HT1080 (cell line): Measurements from ENCODE around the gene ZBTB7C. TPM values are rescaled to one million over a fixed set of nuclear protein-coding genes. Genes with fewer than 3 reads are reported as not detected.

ENCODE experiments used
- DNase-seq: peaks from one replicate; pipeline ENCODE4 v3.0.0-alpha.2; 2015; ENCODE audit warnings: low read depth
- total RNA-seq: library from RNA; depleted of rRNA; stranded (reverse); fragments of >200 nt; shearing (Covaris generic); gene quantifications from 2 replicates; pipeline ENCODE4 v1.2.3, GENCODE V29; 2014

Gene ZBTB7C
- total RNA-seq, 1 experiment from 2014 or later, result 0.05 TPM

DNA sequence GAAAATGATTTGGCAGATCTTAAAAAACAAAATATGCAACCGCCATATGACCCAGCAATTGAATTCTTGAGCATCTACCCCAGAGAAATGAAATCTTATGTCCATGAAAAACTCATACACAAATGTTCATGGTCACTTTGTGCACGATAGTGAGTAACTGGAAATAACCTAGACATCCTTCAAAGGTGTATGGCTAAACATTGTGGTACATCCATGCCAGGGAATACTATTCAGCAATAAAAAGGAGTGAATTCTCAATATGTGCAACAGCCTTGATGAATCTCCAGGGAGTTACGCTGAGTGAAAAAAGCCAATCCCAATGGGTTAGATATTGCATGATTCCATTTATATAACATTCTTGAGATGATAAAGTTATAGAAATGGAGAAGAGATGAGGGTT, 366.0 kb downstream of the ZBTB7C start:
- no peak for DNase-seq

DNA sequence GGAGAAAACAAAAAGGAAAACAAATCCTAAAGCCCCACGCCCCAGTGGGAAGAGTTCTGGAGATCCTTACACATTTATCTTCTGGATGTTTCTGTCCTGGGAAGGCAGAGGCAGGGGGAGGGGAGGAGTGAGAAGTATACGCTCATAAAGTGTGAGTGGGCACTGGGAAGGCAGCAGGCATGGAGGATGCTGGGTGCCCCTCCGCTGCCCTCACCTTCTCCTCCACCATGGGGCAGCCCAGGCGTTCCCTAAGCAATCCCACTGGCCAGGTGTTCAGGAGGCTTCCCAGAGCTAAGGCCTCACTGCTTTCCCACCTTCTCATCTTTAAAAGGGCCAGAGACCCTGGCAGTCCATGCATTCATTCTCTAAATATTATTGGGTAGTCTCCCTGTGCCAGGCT, 366.8 kb downstream of the ZBTB7C start:
- DNase-seq, result no peak

DNA sequence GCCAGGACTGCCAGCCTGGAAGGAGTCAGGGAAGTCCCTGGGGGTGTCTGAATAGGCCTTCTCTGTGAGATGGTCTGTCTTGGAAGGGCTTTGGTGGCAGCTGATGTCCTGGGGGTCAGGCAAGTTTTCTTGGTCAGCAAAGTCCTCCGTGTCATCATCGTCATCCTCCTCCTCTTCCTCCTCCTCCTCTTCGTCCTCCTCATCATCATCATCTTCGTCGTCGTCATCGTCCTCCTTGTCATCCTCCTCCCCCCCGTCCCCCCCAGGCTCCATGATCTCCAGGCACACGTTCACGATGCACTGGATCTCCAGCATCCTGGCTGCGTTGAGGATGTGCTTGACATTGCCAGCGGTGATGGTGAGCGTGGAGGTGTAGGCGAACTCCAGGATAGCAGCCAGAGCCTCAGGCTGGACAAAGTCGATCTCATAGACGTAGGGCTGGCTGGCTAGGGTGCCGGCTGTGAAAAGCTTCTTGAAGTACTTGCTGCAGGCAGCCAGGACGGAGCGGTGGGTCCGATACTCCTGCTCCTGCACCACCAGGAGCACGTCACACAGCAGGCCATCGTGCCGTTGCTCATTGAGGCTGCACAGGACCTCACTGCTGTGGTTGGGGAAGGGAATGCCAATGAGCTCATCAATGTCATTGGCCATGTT, 368.6 kb downstream of the ZBTB7C start:
- no peak for DNase-seq

DNA sequence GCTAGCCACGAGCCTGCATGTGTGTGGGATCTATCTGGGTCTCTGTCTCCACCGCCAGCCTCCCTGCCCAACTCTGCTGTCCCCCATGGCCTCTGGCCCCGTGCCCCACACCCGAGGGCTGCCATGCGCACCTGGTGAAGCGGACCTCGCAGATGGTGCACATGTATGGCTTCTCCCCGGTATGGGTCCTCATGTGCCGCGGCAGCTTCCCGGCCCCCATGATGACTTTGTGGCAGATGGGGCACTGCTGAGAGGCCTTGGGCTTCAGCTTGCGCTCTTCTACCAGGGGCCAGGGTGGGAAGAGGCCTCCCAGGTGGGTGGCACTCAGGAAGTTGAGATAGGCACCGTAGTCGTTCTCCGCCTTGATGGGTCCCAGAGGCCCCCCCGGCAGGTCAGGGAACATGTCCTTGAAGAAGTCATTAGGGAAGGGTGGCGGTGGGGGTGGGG, 369.4 kb downstream of the ZBTB7C start:
- DNase-seq, result no peak

DNA sequence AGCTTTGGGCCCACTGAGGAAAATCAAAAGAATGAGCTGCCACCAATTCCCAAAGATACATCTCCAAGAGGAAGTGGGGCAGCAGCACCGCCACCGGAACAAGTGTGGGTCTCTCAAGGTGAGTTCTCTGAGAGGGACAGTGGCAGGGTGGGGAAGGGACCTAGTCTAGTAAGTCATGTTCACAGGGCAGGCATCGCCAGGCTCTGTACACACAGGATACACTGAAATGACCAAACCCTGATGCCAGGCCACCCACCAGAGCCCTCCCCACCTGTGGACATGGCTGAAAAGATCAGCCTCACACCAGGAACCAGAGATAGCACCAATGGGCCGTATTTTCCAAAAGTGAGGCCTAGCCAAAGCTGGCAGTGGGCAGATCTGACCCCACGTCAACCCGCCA, 370.5 kb downstream of the ZBTB7C start:
- DNase-seq, result no peak

DNA sequence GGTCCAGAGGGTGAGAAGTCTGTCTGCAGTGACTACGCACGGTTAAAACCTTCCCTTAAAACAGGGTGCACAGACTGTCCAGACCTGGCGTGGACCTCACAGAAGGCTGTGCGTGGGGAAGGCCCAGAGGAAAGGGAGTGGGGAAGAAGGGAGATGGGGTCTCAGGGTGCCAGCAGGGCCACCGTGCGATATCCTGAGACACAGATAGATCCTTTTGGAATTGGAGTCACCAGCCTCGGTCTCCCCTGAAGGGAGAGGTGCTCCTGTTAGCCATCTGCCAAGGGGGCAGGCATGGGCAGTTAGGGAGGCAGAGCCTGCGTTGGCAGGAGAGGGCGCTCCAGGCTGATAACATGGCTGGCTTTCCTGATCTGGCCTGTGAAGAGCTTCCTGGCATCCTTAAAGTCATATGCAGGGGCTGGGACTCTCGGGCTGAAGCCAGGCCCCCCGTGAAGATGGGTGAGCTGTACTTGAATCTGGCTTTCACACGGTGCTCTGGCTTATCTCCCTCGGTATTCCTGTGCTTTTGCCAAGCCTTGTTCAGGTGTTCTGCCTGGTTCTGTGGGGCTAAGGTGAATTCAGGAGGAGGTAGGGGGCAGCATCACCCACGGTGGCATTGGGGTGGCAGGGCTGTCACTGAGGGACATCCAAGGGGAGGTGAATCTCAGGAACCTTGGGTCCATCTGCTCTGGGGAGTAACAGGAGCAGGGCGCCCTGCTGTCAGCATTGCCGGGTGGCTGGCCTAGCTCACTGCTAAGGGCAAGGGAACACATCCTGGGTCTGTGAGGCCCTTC, 371.5 kb downstream of the ZBTB7C start:
- DNase-seq, result no peak

DNA sequence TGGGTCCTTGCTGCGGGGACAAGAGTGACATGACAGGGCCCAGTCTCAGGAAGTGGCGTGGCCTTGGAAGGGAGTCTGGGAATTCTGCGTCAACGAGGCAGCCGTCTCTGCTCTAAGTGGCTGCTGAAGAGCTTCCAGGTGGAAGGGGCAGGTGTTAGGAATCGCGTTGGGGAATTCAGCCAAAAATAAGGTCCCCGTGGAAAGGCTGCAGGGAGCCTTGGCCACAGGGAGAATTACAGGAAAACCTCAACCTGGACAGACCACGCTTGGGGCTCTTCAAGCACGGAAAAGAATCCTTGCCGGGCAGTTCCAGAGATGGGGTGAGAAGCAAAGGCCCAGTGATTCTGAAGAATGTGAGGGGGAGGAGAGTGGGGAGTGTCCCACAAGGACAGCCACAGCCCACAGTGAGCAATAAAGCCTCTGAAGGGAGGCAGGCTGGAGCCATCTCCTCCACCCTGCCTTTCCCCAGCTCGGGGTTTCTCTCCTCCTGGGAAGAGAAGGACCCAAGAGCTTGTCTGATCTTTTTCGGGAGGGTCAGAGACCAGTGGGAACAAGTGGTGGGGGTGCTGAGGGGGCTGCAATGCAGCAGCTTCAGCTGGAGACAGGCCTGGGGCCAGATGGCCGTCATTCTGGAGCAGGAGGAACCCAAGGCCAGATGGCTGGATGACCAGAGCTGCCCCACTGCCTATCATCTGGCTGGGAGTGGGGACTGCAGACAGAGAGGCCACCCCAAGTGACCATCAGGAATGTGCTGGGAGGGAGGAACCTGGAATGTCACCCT, 372.4 kb downstream of the ZBTB7C start:
- no peak for DNase-seq

DNA sequence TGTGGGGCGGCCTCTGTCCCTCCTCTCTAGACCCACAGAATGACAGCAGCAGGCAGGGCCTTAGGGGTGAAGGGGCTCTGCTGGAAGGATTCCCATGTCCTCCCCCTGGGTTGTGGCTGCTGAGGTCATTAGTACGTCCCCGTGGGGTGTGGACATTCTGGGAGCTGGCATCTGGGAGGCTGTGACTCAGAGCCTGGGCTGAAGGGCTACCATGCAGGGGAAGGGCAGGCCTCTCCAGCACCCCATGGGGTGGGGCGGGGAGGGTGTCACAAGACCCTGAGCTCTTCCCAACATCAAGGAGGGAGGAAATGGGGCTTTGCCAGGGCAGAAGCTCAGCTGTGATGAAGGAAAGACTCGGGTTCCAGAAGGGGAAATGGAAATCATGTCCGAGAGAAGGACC, 373.0 kb downstream of the ZBTB7C start:
- peak; percentile 32 for DNase-seq

DNA sequence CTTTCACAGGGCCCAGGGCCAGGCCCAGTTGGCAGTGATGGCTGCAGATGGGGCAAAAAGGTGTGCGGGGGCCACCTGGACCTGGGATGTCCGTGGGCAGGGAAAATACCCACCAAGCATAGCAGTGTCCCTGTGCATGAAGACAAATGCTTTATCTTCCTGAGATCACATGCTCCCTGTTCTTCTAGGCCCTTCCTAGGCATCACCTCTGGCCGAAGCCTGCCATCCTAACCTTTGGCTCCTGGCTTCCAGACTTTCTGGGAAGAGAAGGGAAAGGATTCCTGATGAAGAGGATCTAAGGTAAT, 373.7 kb downstream of the ZBTB7C start:
- DNase-seq, result no peak

DNA sequence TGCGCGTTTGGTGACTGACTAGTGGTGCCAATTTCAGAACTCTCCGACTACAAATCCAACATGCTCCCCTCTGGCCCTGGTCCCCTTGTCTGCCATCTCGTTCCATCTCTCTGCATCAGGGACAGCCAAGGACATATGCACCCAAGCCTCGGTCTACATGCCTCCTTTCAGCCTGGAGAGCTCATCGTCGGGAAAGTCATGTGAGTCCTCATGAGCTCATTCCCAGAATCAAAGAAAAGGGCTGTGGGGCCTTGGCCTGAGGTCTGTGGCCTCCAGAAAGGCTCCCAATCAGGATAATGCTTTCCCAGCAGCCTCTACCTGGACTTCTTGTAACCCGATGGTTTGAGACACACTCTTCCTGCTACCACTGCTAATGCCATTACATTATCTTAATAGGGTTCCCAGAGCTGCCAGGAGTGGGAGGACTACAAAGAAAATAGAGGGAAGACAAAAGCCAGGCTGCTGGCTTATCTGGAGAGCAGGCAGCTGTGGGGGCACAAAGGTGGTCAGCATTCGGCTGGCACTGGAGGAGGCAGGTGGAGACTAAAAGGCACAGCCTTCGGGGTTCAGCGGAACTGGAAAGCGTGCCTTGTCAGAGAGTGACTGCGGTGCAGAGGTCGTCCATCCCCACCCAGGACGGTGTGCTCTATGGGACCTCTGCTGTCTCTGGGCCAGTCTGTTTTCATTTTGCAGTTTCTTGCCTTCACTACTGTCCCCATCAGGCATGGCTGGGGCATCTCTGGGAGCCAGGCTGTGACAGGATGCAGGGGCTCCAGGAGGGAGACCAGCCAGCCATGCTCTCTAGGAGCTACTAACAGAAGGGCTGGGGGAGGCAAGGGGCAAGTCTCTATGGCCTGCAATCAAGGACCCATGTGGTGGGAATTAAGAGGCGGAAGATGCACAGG, 374.3 kb downstream of the ZBTB7C start:
- no peak for DNase-seq

DNA sequence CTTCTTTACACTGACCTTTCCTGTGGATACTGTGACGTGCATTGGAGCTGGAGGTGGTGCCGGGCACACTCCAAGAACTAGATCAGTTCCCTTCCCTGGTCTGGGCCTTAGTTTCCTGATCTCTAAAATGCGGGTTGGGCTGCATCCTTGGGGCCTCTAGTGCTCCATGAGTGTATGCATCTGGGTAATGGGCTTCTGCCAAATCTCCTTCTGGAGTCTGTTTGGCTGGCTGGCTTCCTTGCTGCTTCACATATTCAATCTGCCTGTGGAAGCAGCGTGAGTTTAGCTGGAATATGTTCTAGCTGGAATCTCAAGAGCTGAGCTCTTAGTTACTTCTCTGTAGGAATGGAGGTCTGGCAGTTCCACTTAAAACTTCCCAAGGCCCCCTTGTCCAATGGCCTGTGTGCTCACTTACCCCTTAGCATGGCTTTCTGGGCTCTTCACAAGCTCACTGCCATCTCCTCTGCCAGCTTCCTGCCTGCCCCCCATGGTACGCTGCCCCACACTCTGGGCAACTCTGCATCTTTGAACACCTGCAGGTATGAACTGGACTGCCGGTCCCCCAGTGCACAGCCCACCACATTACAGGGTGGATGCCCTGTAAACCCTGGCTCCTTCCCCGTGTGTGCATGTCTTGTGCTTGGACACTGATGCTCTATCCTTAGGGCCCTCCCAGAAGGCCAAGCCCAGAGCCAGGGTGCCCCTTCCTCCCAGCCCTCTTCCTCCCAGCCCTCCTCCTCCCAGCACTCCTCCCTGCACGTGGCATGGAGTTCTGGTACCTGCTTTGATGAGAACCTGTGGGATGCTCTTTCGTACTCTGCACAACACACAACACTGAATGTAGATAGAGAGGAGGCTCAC, 375.2 kb downstream of the ZBTB7C start:
- no peak for DNase-seq

DNA sequence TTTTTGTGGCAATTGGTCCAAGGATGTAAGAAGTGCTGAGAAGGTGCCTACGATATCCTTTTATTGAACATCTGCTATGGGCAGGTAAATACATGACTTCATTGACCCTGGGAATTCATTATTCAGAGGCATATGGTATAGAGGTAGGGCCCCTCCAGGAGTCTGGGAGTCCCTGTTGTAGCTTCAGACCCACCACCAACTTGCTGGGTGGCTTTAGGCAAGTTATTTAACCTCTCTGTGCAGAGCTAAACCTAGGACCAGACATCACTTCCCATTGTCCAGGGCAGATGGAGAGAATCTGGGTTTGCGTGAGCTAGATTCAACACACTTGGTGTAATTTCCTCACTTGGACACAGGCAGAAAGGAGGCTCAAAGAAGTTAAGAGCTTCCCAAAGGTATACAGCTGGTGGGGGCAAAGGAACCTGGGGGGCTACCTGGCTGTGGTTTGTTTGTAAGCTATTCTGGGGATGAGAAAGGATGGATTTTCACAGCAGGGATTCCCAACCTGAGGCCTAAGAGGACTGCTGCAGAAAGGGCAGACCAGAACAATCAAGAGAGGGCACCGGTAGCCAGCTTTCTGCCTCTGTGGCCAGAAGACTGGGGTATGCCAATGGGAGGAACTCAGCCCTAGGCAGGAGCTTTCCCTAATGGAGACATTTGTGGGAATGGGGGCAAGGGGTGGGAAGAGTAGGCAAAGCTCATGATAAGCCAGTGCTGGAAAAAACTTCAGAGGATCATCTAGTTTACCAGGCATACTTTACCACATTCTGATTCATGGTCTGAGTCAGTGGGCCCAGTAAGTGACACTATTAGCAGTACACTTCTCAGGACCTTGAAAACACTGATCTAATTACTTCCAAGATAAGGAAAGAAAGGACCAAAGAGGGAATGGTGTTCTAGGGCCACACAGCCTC, 376.1 kb downstream of the ZBTB7C start:
- DNase-seq, result peak; percentile 70

DNA sequence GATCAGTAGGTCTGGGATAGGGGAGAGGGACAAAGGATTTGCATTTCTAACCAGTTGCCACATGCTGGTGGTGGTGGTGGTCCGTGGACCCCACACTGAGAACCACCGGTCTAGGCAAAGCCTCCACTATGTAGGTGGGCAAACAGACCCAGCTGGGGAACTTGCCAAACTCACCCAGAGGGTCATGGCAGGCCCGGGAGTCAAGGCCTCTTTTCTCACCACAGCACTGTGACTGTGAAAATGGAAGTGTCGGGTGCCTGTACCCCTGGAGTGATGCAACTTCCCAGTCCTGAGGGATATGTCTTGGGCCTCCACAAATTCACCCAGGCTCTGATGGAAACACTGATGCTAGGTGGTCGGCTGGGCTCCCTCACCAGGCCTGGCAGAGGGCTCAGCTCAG, 377.5 kb downstream of the ZBTB7C start:
- DNase-seq, result no peak

DNA sequence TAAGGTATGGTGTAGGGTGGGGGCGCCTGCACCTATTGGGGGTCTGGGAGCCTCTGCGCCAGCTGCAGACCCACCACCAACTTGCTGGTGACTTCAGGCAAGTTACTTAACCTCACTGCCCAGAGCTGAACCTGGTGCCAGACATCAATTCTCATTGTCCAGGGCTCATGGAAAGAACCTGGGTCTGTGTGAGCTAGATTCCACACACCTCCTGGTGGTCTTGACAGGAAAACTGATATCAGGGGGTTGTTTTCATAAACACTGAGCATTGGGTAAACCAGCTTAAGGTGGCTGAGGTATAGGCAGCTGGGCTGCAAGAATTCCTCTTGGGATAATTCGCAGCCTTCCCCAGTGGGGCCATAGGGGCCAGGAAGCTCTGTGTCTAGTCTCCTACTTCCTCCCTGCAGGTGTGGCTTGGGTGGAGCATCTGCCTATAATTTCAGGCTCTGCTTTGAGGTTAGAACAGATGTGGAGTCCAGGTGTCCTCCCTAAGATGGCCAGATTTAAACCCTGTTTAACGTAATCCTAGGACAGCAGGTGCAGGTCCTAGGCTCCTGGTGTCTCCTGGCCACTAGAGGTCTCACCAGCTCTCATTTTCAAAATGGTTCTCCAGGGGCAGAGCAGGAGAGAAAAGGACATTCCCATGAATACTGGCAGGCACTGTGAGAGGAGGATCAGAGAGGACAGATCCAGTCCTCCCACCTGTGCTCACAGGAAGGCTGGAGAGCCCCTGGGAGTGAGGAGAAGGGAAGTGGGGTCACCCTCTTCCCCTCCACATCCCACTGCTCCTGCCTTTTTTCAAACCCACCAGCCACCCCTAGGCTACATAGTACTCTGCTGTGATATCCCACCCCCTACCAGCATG, 378.3 kb downstream of the ZBTB7C start:
- peak; percentile 42 for DNase-seq

DNA sequence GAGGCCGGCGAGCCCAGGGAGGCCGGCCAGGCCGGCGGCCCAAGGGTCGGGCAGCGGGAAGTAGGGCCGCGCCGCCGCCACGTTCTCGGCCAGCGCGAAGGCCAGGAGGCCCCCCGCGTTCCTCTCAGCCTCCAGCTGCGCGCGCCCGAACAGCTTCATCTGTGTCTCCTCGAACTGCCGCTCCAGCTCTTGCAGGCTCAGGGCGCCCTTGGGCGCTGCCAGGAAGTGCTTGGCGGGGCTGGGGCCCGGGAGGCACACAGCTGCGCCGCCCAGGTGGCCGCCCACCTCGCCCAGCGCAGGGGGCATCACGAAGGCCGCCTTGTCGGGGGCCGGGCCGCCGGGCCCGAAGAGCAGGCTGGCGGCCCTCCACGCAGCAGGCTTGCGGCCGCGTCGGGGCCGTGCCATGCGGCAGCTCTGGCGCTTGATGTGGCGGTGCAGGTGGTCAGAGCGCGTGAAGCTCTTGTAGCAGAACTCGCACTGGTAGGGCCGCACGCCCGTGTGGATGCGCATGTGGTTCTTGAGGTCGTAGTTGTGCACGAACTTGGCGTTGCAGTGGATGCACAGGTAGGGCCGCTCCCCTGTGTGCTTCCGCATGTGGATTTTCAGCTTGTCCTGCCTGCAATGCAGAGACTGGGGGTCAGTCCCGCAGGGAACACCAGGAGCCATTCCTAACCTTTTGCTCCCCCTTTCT, 379.7 kb downstream of the ZBTB7C start:
- no peak for DNase-seq

DNA sequence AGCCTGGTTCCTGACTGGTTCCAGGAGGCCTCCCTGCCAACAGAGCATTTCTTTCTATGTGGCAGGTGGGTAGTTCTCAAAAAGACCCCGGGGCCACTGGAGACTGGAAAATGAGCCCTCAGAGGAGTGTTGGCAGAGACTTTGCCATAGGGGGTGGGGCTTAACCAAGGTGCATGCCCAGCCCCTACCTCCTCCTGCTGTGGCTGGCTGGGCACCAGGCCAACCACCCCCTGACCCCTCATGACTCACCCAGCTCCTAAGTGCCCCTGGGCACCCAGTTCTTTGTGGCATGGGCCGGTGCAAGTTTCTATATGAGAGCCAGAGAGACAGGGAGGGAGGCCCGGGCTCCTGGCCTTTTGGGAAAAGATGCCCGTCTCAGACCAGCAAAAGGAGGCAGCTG, 380.5 kb downstream of the ZBTB7C start:
- DNase-seq, result no peak

DNA sequence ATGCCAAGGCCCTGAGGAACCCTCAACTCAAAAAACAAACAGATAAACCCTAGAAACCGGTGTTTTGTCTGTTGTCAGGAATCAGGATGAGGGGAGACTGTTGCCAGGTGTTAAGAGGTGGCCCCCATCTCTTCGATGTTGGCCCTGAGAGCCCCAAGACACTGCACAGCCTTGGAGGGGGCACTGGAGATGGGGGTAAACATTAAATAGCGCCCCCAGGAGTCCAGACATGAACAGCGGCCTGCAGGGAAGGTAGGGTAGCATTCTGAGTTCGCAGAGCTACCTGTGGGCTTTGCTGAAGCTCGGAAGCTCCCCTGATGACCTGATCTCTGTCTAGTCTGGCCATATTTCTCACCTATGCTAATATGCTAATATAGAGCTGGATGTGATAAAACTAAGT, 381.1 kb downstream of the ZBTB7C start:
- DNase-seq, result no peak
